Stimulated activated CD8-positive, alpha-beta memory T cell treated with anti-CD3 and anti-CD28 coated beads, Interleukin-12 subunit alpha, Interleukin-12 subunit beta, amount 100 ng/mL, for 1 hour (primary cell): ENCODE data around the gene FTSJ3.
"Not testable (repeated sequence)": the region's sequence is repeated elsewhere in the genome, so short reads cannot be mapped to it uniquely, and the experiment has no call there.

Experiments used
- DNase-seq: peaks from one replicate; pipeline ENCODE4 v3.0.0-alpha.2; 2020; ENCODE audit warnings: low read depth

Gene FTSJ3

GRCh38 chr17:63827801-63828221 lies 348 bp upstream of the FTSJ3 start:
- no peak for DNase-seq

GRCh38 chr17:63826468-63827001 lies 928 bp downstream of the FTSJ3 start:
- DNase-seq = no peak

GRCh38 chr17:63824362-63824761 lies 3.1 kb downstream of the FTSJ3 start:
- DNase-seq = no peak

DNA sequence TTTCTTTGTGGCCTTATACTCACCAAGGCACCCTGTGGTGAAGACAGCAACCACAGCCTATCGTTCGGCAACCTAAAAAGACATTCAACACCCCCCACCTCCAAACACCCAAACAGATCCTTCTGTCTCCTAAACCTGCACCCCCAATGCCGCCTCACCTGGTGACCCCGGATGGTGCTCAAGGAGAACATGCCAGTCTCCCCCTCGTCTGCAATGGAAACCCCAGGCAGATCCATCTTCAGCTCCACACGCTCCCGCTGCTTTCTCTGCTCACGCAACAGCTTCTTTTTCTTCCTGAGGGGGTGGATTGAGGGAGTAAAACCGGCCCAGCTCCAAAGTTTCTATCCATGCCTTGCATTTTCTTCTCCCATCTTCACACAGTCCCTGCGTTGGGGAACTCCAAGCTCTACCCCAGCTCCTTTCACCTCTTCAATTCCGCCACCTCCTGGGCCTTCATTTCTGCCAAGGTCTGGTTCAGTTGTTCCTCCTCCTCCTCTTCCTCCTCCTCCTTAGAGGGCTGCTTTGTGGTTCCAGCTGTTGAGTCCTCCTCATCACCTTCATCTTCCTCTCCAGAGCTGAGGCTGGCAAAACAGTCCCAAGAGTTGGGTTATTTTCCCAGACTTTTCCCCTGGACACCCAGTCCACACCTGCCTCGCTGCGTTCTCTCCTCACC lies 3.7 kb downstream of the FTSJ3 start:
- DNase-seq = no peak

DNA sequence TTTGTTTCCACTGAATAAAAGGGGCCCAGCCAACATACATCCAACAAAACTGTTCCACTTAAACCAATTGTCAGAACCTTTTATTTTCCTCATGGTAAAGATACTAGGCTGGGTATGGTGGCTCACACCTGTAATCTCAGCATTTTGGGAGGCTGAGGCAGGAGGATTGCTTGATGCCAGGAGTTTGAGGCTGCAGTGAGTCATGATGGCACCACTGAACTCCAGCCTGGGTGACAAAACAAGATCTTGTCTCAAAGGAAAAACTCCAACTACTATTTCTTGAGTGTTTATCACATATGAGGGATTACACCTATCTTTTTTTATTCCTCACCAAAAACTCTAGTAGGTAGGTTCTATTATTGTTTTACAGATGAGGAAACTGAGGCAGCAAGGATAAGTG lies 4.9 kb downstream of the FTSJ3 start:
- DNase-seq = no peak

- no peak for DNase-seq
Measured at GRCh38 chr17:63821804-63822203, 5.7 kb downstream of the FTSJ3 start.

GRCh38 chr17:63820963-63821561 lies 6.4 kb downstream of the FTSJ3 start:
- DNase-seq = no peak

GRCh38 chr17:63819585-63820537 lies 7.6 kb downstream of the FTSJ3 start:
- DNase-seq = no peak

DNA sequence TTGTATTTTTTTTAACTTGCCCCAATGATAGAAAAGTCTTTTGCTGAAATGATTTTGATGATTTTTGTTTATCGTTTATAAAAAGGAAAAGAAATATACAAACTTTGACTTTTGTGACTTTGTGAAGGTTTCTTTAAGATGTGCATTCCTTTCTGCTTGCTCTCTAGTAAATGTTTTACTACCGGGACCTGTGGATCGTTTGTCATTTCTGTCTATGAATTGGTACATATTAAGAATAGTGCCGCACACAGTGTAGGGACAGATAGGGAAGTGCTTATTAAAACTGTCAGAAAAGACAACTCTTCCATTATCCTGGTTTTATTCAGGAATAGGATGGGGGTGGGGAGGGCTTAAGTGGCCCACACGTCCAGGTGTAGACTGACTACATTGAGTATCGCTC lies 8.3 kb downstream of the FTSJ3 start:
- no peak for DNase-seq

DNA sequence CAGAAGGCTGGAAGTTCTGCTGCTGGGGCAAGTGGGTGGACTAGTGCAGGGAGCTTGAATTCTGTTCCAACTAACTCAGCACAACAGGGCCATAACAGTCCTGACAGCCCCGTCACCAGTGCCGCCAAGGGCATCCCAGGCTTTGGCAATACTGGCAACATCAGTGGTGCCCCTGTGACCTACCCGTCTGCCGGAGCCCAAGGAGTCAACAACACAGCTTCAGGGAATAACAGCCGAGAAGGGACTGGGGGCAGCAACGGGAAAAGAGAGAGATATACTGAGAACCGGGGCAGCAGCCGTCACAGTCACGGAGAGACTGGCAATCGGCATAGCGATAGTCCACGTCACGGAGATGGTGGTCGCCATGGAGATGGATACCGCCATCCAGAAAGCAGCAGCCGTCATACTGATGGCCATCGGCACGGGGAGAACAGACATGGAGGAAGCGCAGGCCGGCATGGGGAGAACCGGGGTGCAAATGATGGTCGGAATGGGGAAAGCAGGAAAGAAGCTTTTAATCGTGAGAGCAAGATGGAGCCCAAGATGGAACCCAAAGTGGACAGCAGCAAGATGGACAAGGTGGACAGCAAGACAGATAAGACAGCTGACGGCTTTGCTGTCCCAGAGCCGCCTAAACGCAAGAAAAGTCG lies 9.6 kb downstream of the FTSJ3 start:
- DNase-seq = no peak

- no peak for DNase-seq
Measured at GRCh38 chr17:63816669-63817068, 10.8 kb downstream of the FTSJ3 start.

GRCh38 chr17:63816123-63816522 lies 11.3 kb downstream of the FTSJ3 start:
- DNase-seq = no peak

DNA sequence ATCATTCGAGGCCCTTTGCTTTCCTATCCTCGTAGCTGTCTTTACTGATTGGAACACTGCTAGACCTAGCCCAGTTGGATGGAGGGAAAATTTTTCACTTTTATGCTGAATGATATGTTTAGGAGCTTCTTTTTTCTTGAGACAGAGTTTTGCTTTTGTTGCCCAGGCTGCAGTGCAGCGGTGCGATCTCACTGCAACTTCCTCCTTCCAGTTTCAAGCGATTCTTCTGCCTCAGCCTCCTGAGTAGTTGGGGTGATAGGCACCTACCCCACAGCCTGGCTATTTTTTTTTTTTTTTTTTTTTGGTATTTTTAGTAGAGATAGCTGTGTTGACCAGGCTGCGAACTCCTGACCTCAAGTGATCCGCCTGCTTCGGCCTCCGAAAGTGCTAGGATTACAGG lies 17.5 kb downstream of the FTSJ3 start:
- DNase-seq = no peak

DNA sequence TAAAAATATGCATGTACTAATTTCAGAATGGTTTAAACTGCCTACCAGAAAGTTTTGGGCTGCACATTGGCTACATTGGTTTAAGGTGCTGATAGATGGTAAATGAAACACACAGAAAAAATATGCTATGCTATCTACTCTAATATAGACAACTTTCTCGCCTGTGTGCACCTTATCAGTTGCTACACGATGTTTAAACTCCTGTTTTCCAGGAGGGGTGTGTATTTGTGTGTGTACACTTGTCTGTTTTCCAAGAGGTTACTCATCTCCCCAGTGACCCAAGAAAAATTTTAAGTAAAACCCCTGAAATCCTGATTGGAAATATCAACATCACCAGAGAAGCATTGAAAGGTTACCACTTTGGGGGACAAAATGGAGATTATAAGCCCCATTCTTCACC lies 21.9 kb downstream of the FTSJ3 start:
- DNase-seq = no peak

DNA sequence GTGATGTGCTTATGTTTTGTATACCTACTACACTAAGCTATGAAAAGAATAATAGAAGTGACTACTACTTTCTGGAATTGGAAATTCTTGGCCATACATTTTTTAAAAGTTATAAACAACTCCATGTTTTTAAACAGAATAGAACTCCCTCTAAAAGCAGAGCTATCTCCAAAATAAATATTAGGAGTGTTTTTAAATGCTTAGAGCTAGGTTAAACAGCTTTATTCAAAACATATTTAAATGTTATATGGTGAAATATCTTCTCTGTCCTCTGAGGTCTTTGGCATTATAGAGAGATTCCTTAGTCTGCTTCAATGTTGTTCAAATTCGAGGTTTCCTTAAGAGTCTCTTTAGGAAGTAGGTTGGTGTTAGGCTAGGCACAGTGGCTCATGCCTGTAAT lies 23.1 kb downstream of the FTSJ3 start:
- DNase-seq = no peak

- no peak for DNase-seq
Measured at GRCh38 chr17:63800783-63801182, 26.7 kb downstream of the FTSJ3 start.

- DNase-seq = no peak
Measured at GRCh38 chr17:63798572-63799106, 28.8 kb downstream of the FTSJ3 start.

DNA sequence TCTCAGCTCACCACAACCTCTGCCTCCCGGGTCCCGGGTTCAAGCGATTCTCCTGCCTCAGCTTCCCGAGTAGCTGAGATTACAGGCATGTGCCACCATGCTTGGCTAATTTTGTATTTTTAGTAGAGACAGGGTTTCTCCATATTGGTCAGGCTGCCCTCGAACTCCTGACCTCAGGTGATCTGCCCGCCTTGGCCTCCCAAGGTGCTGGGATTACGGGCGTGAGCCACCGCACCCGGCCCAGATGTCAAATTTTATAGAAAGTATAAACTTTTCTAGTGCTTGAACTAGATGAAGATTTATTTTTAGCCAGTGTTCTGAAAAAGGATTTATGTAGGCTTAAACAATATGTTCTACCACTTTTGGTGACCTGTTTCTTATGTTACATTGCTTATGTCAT lies 31.1 kb downstream of the FTSJ3 start:
- DNase-seq = not testable (repeated sequence)

DNA sequence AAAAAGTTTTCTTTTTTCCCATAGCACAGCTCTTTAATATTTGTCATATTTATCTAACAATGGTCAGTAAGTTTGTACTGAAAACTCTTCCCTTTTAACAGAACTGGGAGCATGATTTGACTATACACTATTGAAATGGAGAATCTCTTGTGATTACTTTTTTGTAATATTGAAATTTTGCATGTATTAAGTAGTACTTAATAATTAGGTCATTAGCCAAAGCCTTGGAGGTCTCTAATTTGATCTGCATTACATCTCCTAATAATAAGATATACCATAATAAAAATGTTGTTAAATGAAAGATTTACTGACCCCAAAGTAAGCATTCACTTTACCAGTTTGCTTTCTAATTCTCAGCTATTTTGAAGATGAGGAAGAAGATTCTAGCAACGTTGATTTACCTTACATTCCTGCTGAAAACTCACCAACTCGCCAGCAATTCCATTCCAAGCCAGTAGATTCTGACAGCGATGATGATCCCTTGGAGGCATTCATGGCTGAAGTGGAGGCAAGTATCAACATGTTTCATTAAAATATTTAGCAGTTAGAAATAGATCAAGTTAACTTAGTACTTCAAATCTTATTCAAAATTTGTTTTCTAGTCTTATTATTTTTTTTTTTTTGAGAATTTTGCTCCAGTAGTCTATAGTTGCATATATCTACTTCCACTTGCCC lies 35.3 kb downstream of the FTSJ3 start:
- no peak for DNase-seq

GRCh38 chr17:63790057-63790456 lies 37.4 kb downstream of the FTSJ3 start:
- DNase-seq = no peak

GRCh38 chr17:63786971-63787711 lies 40.3 kb downstream of the FTSJ3 start:
- no peak for DNase-seq
